WERI-Rb-1 (cell line): ENCODE results near the gene PITX3.

Experiments
- DNase-seq: peaks from one replicate; pipeline ENCODE4 v3.0.0-alpha.2; 2020
- H3K27ac ChIP-seq: fragments of 250-450 bp; sonication (Bioruptor Pico); 2 replicates; pipeline ENCODE4 v1.5.1; 2020; ENCODE audit warnings: mild to moderate bottlenecking, moderate library complexity
- H3K27me3 ChIP-seq: fragments of 250-450 bp; sonication (Bioruptor Pico); 2 replicates; pipeline ENCODE4 v1.5.1; 2021; ENCODE audit warnings: mild to moderate bottlenecking, low read depth, moderate library complexity; ENCODE audit not compliant: insufficient read depth, severe bottlenecking
- H3K36me3 ChIP-seq: fragments of 250-450 bp; sonication (Bioruptor Pico); 2 replicates; pipeline ENCODE4 v1.5.1; 2020; ENCODE audit warnings: mild to moderate bottlenecking, moderate library complexity
- H3K4me3 ChIP-seq: 2 replicates; pipeline ENCODE4 v1.5.1; 2011; ENCODE audit warnings: low read depth, mild to moderate bottlenecking, control low read depth, low read length
- H3K9me3 ChIP-seq: fragments of 250-450 bp; sonication (Bioruptor Pico); 2 replicates; pipeline ENCODE4 v1.5.1; 2021; ENCODE audit warnings: mild to moderate bottlenecking, moderate library complexity; ENCODE audit not compliant: severe bottlenecking
- TF ChIP-seq, protein P1 (sequence below): IDR thresholded peaks from 2 replicates; pipeline ENCODE4 v1.5.1; 2011; ENCODE audit warnings: low read depth, mild to moderate bottlenecking, control low read depth, inconsistent platforms, low read length

PITX3 gene

DNA sequence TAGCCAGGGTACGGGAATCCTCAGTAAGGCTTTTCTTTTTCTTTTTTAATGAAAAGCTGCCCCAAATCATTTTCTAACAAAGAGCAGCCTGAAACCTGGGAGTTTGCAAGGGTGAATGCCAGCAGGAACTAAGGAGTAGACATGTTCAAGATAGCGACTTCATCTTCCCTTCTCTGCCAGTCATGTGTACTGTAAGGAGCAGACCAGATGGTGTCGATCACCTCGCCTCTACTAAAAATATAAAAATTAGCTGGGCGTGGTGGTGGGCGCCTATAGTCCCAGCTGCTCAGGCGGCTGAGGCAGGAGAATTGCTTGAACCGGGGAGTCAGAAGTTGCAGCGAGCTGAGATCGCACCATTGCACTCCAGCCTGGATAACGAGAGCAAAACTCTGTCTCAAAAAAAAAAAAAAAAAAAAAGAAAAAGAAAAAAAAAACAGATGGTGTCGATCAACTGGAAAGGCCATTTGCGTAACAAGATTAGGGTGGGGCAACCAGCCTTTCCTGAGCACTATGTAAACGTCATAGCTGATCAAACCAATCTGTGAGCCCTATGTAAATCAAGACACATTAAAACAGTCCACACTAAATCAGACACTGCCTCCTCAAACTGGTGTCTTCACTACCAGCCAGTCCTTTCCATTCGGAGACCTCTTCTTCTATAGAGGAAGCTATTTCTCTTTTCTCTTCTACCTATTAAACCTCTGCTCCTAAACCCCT, 55.3 kb downstream of the PITX3 start:
- peak overlapping the region; percentile 58 for H3K27ac ChIP-seq
- H3K9me3 ChIP-seq: peaks cover 5% of the 10 kb centered on the region
- no peaks in the 10 kb centered on the region for H3K27me3 ChIP-seq
- no peaks in the 10 kb centered on the region for H3K36me3 ChIP-seq
- peak; percentile 29 for DNase-seq
- TF ChIP-seq, protein P1, sequence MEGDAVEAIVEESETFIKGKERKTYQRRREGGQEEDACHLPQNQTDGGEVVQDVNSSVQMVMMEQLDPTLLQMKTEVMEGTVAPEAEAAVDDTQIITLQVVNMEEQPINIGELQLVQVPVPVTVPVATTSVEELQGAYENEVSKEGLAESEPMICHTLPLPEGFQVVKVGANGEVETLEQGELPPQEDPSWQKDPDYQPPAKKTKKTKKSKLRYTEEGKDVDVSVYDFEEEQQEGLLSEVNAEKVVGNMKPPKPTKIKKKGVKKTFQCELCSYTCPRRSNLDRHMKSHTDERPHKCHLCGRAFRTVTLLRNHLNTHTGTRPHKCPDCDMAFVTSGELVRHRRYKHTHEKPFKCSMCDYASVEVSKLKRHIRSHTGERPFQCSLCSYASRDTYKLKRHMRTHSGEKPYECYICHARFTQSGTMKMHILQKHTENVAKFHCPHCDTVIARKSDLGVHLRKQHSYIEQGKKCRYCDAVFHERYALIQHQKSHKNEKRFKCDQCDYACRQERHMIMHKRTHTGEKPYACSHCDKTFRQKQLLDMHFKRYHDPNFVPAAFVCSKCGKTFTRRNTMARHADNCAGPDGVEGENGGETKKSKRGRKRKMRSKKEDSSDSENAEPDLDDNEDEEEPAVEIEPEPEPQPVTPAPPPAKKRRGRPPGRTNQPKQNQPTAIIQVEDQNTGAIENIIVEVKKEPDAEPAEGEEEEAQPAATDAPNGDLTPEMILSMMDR: no peak
- peak overlapping the region; percentile 27 for H3K4me3 ChIP-seq

DNA sequence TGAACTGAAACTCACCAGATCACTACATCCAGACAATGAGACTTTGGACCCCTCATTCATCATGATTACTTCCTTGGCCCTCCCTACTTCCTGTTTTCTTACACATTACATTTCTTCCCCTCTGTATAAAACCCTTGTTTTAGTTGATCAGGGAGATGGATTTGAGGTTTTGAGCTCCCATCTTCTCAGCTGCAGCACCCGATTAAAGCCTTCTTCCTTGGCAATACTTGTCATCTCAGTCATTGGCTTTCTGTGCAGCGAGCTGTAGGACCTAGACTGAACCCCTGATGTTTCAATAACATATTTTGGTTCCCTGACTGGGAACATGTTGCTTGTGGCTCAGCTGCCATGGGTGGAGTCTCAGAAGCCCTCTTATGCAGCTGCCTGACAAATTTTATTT, 56.0 kb downstream of the PITX3 start:
- TF ChIP-seq, protein P1: no peak
- H3K27ac ChIP-seq: no peak overlapping the region
- H3K36me3 ChIP-seq: no peaks in the 10 kb centered on the region
- no peaks in the 10 kb centered on the region for H3K27me3 ChIP-seq
- no peak overlapping the region for H3K4me3 ChIP-seq
- peaks cover 5% of the 10 kb centered on the region for H3K9me3 ChIP-seq
- no peak for DNase-seq

DNA sequence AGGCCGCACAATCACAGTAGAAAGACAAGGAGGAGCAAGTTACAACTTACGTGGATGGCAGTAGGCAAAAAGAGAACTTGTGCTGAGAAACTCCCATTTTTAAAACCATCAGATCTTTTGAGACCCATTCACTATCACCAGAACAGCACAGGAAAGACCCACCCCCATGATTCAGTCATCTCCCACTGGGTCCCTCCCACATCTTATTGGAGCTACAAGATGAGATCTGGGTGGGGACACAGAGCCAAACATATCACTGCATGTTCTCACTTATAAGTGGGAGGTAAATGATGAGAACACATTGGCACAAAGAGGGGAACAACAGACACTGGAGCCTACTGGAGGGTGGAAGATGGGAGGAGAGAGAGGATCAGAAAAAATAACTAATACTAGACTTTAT, 56.7 kb downstream of the PITX3 start:
- DNase-seq: no peak
- no peak overlapping the region for H3K4me3 ChIP-seq
- no peak overlapping the region for H3K27ac ChIP-seq
- peaks cover 5% of the 10 kb centered on the region for H3K9me3 ChIP-seq
- TF ChIP-seq, protein P1: no peak
- H3K36me3 ChIP-seq: no peaks in the 10 kb centered on the region
- H3K27me3 ChIP-seq: no peaks in the 10 kb centered on the region
